Measurements from ENCODE around the gene PCBP3.

PCBP3 gene

DNA sequence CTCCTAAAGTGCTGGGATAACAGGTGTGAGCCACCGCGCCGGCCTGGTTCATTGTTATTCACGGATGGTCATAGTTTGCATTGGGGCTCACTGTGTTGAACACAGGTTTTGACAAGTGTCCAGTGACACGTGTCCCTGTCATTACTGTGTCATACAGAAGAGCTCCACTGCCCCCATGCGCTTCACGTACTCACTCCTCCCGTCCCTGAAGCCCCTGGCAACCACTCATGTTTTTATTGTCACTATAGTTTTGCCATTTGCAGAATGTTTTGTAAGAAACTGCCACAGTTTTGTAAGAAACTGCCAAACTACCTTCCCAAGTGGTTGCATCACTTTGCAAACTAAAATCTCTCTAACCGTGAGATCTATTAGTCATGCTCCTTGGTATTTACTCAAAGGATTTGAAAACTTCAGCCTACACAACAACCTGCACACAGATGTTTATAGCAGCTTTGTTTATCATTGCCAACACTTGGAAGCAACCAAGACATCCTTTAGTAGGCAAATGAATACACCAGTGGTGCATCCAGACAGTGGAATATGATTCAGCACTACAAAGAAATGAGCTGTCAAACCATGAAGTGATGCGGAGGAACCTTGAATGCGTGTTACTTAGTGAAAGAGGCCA, 174.9 kb downstream of the PCBP3 start:
- DNase-seq: no peak

DNA sequence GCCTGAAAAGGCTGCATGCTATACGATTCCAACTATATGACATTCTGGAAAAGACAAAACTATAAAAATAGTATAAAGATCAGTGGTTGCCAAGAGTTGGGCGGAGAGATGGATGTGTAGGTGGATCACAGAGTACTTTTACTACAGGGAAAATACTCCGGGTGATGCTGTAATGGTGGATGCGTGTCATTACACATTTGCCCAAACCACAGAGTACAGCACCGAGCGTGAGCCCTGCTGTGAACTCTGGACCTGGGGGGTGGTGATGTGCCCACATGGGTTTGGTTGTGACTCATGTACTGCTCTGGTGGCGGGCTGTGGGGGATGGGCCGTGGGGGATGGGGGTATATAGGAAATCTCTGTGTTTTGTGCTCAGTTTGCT, 175.4 kb downstream of the PCBP3 start:
- no peak for DNase-seq

DNA sequence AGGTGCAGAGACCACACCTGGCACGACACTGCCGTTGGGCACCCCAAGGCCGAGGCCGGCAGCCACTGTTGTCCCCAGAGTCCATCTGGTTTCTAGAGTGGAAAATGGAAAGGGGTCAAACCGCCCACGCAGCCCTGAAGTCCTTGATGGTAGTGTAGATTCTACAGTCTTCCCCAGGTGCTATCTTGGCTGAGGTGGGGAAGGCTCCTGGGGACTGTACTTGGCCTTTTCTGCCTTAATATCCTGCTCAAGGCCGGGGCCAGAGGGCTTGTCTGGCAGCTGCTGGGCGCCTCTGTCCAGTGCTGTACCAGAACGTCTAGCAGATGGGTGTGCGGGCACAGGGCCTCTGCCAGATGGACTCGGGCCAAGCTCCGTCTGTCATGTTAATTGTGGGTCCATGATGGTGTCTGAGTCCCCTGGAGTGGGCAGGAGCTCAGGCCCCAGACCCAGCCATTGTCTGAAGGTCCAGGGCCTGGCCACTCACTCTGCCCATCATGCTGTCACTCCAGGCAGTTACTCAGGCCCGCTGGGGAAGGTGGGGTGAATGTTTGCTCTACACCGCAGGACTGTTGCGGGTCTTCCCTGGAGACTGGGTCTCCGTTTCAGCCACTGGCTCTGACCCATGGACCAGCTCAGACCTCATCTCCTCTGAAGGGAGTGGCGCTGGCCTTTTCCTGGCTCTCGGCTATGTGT, 176.1 kb downstream of the PCBP3 start:
- no peak for DNase-seq

DNA sequence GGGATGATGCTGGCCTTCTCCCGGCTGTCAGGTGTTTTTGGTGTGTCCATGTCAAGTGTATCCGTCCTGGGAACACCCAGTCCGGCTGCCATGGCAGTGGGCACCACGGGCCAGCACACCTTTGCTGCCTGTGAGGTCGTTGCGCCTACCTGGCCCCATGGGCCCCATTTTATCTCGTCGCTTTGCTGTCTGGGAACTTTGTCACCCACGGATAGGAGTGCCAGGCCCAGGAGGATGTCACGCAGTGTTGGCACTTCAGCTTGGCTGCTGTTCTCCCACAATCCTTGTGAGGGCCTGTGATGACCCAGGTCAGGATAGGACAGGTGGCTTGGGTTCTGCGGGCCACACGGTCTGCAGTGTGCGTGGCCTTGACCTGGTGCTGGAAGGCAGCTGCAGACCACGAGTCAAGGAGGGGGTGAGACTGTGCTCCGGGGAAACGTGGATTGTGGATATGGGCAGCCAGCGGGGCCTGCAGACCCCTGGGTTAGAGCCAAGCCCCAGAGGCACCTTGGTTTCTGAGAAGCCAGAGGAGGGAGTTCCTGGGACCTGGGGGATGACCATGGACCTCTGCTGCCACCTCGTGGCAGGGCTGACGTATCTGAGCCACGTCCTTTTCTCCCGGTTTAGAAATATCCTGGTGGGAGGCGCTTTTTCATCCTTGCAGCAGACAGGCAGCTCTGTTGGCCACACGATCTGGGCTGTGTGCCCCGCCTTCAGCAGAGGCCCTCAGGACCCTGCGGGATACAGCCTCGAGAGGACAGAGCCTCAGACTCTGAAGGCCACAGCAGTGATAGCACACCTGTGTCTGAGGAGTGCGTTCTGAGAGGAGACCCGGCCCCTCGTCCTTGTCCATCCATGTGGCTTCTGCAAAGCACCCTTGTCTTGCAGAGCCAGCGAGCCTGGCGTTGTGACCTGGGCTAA, 176.9 kb downstream of the PCBP3 start:
- DNase-seq: peak; percentile 52

DNA sequence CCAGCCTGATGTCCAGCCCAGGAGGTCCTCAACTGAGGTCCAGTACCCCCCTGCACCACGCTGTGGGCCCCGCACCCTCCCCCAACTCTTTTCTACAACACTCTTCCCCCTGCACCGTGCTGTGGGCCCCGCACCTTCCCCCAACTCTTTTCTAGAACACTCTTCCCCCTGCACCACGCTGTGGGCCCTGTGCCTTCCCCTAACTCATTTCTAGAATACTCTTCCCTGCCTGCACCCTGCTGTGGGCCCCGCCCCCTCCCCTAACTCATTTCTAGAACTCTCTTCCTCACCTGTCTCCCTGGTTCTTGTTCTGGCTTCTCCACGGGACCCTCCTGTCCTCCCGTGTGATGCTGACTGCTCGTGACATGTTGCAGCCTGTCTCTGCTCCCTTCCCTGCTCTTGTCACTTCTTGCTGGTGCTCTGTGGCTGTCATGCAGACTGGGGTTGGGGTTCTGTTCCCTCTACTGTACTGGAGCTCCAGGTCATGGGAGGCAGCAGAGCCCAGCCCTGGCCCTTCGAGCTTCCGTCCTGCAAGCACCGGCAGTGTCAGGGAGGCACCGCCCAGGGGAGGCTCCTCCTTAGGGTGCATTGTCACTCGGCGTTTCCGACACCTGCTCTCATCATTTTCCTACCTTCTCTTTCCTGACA, 177.9 kb downstream of the PCBP3 start:
- no peak for DNase-seq

DNA sequence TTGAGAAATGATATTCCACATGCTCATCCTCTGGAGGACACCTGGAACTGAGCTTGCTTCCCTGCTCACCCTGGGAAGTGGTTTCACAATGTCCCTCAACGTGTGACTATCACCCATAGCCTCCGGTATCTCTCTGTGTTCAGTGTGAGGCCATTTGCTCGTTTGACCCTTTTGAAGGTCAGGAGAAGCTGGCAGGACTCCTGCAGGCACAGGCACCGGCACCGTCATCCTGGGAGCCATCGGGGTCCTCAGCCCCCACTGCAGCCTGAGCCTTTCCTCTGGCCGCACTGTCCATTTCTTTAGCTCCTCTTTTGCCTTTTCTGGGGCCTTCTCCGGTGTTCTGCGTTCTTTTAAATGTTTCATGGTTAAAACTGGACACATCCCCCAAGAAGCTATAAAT, 178.5 kb downstream of the PCBP3 start:
- DNase-seq: no peak

DNA sequence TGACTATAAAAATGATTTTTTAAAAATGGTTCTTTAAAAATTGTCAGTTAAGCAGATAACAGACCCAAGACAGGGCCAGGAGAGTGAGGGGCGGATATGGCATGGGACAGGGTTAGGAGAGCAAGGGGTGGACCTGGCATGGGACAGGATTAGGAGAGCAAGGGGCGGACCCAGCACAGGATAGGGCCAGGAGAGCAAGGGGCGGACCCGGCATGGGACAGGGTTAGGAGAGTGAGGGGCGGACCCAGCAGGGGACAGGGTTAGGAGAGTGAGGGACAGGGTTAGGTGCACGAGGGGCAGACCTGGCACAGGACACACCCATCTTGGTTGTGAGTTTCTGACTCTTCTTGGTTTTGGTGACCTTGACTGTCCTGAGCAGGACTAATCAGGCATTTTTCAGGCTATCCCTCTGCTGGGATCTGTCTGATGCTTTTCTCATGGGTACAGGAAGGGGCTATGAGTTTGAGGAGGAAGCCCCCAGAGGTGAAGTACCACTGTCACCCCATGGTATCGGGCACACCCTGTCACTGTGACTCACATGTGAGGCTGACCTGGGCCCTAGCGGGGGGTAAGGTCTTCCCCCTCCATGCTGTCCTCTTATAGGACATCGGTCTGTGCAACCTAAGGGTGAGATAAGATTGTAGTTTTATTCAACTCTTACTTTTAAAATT, 179.0 kb downstream of the PCBP3 start:
- DNase-seq: no peak

DNA sequence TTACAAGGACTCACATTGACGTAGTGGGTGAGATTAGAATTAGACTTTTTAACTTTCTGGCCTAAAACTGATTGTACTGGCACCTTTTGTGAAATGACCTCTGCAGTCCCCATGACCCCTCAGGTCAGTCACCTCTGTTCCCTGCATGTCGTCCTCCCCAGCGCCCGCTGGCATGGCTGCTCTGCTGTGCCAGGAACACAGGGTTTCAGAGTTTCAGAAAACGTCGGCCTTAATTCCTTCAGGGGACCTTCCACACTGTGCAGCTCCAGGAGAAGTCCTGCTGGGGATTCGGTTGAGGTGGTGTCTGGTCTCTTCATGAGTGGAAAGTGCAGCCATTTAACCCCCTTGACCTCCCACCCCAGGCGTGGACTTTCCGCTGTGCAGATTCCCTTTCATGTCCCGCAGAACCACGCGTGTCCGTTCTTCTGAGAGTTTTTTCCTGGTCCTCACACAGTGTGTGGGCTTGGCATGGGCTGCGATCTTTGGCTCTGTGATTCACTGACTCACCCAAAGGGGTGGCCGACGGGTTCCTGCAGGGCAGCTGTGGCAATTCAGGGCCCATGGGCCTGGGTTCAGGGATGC, 179.7 kb downstream of the PCBP3 start:
- DNase-seq: no peak

DNA sequence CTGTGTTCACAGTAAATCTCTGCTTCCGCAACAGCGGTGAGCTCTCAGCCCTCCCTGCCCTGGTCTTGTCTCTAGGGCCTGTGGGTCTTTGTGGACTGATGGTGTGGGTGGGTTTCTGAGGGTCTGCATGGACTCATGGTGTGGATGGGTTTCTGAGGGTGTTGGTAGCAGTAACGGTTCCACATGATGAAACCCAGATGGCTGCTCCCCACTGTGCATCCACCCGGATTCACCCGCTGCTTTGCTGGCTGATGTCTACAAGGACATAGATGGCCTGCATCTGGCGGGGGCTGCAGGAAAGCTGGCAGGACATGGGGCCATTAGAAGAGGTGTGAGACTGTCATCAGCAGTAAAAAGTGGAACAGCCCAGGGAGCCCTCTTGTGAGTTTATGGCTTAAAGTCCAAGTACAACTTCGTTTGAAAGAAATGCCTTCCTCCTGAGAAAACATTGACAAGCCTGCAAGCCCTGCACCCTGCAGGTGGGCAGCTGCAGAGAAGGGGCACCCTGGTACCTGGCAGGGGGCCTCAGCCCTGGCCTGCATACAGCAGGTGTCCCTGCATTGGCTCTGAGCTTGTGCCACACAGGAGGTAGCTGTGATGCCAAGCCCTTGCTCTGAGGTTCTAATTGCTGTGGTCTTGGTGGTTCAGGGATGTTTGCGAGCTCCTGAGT, 181.2 kb downstream of the PCBP3 start:
- no peak for DNase-seq

DNA sequence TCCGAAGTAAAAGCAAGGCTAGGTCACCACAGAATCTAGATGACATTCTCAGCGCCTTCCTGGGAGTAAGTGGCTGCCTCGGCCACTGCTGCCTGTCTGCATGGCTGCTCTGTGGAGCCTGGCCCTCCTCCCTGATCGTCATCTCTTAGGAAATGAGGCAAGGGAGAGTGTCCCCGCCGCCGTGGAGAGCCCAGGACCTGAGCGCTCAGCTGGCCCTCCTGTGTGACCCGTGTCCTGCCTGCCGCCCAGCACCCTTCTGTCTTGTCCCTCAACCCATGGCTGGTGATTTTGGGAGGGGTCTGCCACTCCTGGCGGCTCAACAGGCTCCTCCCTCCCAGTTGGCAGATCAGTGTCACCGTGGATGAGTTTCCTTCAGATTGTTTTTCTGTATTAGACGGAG, 181.7 kb downstream of the PCBP3 start:
- no peak for DNase-seq

DNA sequence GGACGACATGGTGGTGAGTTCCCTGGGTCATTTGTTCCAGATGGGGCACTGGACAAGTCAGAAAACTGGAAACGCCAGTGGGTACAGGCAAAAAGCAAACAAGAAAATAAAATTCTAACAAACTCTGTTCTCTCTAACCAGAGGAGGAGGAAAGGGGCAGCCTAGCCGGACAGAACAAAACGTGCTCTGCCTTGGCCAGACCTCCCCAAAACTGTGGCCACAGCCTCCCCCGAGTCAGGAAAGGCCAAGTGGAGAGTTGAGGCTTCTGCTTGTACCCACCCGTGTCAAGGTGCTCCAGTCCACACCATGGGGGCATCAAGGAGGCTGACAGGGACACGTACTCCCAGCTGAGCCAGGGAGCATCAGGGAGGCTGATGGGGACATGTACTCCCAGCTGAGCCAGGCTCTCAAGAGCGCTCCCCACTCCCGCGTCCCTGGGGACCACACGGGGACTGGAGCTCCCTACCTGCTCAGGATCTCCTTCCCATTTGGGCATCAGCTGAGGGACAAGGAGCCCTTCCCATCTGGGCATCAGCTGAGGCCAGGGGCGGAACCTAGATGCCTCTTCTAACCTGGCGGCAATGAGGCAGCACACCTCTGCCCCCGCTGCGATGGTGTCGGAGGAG, 183.3 kb downstream of the PCBP3 start:
- DNase-seq: no peak

DNA sequence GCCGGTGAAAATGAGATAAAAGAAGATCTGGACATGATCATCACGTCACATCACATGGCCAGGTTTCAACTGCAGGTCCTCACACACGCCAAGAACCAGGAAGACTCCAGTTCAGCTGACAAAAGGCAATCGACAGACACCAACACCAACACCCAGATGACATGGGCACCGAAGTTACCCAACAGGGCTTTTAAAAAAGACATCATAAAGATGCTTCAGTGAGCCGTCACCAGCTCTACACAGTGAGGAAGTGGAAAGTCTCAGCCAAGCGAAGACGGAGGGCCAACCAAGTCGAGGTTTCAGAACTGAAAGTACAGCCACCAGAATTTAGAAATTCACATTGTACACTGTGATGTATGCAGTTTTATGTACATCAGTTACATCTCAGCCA, 183.8 kb downstream of the PCBP3 start:
- no peak for DNase-seq

DNA sequence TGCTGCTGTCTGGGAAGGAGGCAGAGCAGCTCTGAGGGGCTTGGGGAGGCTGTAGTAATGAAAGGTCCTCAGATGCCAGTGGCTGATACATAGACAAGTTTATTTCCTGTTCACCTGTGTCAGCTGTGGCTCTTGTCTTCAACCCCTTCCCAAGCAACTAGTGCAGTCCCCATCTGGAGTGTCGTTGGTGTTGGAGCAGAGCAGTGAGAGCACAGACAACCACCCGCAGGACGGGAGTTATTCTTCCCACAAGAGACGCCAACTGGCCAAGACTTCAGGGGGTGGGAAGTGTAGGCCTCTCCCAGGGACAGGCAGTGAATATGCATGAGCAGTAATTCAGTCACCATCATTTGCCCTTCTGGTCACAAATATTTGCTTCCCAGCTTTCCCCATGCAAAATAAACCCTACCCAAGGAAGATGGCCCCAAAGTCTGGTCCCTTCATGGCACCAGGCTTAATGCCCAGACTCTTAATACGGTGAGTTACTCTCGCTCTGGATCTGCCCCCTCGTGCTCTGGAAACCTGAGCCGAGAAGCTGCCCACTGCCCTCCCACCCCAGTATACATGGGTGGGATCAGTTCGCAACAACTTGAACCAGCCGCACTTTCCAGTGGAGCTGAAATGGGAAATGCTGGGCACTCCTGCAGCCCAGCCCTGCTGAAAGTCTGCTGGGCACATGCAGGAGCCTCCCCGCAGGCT, 184.5 kb downstream of the PCBP3 start:
- DNase-seq: no peak

DNA sequence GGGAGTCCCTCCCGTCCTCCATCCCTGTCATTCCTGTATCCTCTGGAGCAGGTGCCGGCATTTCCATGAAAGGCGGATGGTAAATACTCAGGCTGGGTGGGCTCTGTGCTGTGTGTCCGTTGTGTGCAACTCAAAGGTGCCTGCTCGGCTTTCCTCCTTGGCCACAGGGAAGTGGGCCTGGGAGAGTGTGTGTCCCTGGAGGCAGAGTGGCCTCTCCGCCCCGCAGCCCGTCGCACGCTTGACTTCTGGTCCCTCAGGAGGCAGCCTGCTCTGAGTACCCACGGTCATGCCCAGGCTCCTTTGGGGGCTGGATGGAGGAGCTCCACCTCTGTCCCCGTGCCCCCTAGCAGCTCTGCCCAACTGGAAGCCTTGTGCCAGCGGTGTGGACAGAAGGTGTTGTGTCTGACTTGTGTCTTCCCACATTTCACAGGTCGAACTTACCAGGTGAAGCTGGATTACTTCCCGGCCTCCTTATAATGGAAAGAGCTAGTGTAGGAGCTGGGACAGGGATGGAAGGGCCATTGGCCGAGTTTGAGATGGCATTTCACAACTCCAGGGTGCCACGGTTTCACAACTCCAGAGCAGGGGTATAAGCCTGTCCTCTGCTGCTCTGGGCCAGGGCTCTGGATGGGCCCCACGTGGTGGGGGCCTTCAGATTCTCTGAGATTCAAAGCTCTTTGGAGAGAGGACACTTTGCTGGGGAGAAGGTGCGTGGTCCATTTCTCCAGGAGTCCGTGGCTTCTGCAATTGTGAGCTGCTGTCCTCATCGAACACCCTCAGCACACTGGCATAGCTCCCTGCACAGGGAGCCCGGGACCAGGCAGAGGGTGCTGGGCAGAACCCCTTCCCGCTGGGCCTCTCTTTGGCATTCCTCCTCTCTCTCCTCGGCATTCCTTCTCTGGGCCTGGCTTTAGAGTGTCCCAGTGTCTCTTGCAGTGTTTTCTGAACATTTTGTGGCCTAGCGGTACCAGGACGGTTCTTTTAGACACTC, 185.3 kb downstream of the PCBP3 start:
- no peak for DNase-seq

DNA sequence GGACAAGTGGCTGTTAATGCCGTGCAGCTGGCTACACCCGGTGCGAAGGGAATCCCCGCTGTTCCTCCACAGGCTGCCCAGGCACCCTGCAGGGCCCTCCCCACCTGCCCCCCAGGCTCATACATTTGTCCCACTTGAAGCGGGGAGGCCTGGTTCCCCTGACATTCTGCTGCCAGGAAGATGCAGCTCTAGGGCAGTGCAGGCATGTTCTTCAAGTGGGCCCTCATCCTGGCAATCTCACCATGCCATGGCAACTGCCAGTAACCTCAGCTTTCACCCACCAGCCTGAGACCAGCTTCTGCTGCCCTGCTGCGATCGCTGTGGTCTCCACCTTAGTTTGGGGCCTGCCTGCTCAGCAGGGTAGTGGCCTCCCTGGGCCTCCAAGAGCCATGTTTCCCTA, 186.1 kb downstream of the PCBP3 start:
- DNase-seq: no peak

DNA sequence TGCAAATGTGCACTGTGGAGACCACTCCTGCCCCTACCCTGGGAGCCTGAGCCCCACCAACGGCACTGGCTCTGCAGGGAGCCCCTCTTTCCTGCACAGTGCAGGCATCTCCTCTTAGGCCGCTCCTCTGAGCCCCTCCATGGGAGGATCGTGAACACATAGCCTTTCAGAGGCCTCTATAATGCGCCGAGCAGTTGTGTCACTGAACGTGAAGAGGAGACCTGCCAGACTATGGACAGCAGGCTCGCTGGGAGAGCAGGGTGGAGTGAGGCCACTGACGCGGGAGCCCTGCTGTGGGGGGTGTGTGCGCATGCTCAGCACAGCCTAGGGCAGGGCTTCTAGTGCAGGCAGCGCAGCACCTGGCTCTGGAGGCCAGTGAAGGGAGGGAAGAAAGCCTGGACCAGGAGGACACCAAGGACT, 186.7 kb downstream of the PCBP3 start:
- no peak for DNase-seq

DNA sequence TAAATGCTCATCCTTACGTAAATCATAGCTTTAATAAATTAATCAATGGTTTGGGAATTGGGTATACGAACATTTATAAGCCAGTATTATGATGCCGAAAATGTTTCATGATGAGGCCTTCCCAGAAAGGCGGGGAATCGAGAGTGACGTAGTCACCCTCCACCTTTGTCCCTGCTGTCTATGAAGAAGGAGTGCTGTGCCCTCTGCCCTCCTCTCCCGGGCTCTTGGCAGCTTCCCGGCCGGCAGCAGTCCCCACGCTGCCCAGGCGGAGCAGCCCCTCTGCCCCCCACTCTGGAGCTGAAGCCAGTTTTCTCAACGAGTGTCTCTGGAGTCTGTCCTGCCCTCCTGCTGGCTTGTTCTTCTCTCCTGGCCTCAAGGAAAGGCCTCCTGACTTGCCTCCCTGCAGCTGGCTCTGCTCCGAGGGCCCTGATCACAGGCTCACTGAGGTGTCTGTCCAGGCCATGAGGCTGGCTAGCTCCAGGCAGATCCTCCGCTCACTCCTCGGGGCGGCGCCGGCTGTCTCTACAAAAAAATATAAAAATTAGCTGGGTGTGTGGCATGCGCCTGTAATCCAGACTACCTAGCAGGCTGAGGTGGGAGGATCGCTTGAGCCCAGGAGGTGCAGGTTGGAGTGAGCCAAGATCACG, 187.3 kb downstream of the PCBP3 start:
- DNase-seq: no peak

DNA sequence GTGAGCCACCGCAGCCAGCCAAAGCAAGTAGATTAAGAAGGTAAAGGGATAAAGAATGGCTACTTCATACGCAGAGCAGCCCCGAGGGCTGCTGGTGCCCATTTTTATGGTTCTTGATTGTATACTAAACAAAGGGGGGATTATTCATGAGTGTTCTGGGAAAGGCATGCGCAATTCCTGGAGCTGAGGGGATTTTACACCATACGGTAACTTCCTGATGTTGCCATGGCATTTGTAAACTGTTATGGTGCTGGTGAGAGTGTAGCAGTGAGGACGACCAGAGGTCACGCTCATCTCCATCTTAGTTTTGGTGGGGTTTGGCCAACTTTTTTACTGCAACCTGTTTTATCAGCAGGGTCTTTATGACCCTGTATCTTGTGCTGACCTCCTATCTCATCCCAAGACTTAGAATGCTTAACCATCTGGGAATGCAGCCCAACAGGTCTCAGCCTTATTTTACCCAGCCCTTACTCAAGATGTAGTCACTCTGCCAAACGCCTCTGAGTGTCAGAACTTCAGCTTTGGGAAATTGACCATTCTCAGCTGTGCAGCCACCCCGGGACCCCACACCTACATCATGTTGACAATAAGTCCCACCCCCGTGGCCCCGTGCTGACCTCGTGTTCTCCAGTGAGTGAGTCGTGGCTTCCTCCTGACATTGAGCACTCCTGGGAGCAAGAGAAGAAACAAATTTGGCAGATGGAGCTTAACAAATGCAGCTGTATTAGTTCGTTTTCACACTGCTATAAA, 188.6 kb downstream of the PCBP3 start:
- DNase-seq: no peak

Data from NCI-H748 treated with DMSO at 0.1 percent for 48 hours (cell line).